ENCODE measurements around the gene OR8U1. TPM values are rescaled to one million over a fixed set of nuclear protein-coding genes. Genes with fewer than 3 reads are reported as not detected.
"Not testable (repeated sequence)": the region's sequence is repeated elsewhere in the genome, so short reads cannot be mapped to it uniquely, and the experiment has no call there.

The OR8U1 gene
- not detected in 2 replicates for total RNA-seq (2014; rRNA removed; shearing (Covaris generic))

DNA sequence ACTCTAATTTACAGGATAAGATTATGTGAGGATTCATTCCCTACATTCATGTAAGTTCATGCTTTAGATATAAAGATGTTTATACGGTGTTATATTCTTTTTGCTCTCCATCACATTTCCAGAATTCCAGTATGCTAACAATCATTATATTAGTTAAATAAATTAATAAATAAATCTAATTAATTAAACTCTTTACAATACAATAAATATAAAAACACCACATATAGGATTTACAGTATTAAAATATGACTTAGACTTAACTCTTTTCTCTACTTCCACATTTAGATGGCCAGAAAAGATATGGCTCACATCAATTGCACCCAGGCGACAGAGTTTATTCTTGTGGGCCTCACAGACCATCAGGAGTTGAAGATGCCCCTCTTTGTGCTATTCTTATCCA lies at the start of gene OR8U1:
TSS of gene OR8U1 (plus strand) at position 301 of the 400 bp plus-strand sequence. CDS start at position 301, 0 bp downstream.
- DNase-seq (ENCODE audit: low spot score) = no peak

DNA sequence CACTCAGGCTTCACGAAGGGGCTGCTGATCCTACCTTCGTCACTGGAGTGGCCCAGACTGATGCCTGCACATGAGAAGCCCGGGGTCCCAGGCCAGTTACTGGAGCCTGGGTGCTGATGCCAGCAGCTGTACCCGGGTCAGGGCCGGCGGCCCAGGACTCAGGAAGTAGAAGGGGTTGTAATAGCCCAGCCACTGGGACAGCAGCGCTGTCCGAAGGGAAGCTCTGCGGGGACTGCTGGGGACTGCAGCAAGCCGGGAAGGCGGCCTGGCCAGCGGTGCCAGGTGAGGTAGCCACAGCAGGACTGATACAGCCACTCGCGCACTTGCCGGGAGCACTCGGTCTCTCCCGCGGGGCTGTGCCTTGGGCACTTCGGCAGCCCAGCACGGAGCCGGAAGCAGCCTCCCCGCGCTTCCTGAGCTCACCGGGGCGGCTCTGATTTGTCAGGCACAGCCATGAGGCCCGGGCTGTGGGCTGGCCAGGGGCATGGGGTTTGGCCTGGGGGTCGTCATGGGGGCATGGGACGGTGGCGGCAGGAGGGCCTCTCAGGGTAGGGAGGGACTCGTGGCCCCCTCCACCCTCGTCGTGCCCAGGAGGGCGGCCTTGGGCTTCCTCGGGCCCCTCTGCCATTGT lies 43.4 kb upstream of the OR8U1 start:
- peak; percentile 4 for DNase-seq (ENCODE audit: low spot score)

DNA sequence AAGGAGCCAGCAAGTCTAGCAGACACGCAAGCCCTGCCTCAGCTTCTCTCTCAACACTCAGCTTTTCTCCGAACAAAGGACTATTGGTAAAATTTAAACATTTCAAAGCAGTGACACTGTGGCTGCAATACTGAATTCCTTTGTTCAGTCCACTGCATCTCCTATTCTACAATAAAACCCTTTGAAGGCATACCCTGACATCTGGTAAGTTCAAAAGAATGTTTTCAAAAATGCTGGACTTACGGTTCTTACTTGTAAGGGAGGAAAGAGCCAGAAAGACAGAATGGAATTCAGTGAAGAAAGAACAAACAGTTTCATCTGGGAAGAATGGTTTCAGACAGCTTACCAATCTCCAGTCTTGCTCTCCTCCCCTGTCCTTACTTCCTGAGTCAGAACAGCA lies 42.3 kb upstream of the OR8U1 start:
- DNase-seq (ENCODE audit: low spot score) = no peak

DNA sequence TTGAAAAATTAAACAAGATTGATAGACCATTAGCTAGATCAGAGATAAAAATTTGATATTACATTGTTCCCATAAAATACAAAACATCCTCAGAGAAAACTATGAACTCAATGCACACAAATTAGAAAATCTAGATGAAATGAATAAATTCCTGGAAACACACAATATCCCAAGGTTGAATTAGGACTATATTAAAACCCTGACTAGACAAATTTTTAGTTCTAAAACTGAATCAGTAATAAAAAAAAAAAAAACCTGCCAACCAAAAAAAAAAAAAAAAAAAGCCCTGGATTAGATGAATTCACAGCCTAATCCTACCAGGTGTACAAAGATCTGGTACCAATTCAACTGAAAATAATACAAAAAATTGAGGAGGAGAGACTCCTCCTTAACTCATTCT lies 35.1 kb upstream of the OR8U1 start:
- no peak for DNase-seq (ENCODE audit: low spot score)

DNA sequence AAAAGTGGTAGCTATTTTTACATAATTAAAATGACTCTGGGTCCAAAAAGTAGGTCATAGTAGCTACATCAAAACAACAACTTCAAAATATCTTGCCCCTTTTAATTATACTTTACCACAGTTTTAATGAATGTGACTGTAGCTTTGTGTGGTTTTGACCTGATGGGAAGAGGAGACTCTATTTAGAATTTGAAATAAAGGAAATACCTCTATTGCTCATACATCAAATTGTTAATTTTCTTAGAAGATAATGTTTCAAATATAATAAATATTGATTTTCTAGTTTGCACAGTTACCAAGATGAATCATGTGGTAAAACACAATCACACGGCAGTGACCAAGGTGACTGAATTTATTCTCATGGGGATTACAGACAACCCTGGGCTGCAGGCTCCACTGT lies 29.7 kb upstream of the OR8U1 start, which contains the start of gene OR8K1:
TSS of gene OR8K1 (plus strand) at position 301 of the 400 bp plus-strand sequence. CDS start at position 301, 0 bp downstream.
- no peak for DNase-seq (ENCODE audit: low spot score)

DNA sequence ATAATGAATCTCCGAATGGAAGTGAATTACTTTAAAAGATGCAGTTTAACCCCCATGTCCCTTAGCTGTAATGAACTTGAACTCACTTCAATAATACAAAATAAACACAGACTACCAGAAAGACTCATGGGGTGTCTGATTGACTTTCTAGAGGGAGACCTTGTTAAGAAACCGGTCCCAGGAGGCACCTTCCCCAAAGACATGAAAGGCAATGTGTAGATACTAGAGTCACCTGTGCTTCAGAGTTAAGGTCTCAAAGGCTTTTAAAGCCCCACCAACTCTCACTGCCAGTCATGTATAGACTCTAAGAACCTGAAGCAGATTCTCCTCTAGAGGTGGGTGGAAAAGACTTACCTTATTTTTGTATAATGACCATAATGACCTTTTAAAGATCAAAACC lies 21.4 kb upstream of the OR8U1 start, which contains the start of gene OR8J1:
TSS of gene OR8J1 (plus strand) at position 301 of the 400 bp plus-strand sequence. CDS start 5,956 bp downstream, outside the sequence.
- no peak for DNase-seq (ENCODE audit: low spot score)

DNA sequence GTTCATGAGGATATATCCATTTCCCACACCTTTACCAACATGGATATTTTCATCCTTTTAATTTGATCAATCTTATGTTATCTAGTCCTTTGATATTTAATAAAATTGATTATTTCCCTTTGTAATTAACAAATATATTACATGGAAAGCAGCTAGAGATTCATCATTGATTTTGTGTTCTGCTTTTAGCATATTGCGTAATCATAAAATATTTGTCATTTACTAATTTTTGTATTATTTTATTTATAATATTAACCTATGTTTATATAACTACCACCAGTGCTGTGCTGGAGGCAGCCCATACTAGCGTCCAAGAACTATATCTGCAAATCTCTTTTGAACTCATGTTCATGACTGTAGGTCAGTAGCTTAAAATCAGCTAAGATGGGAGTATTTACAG lies 4.7 kb downstream of the OR8U1 start:
- DNase-seq (ENCODE audit: low spot score) = no peak

DNA sequence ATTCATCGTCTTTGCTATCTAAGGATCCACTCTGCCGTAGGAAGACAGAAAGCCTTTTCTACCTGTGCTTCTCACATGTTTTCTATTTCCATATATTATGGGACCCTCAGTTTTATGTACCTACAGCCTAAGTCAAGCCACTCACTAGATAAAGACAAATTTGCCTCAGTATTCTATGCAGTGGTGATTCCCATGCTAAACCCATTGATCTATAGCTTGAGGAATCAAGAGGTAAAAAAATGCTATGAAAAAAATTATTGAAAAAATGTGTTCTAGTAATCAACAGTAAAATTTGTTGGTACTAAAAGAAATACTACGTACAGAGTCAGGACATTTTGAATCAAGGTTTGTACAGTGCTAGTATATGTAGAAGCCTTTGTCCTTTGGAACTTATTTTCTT lies 19.0 kb downstream of the OR8U1 start:
- DNase-seq (ENCODE audit: low spot score) = no peak

DNA sequence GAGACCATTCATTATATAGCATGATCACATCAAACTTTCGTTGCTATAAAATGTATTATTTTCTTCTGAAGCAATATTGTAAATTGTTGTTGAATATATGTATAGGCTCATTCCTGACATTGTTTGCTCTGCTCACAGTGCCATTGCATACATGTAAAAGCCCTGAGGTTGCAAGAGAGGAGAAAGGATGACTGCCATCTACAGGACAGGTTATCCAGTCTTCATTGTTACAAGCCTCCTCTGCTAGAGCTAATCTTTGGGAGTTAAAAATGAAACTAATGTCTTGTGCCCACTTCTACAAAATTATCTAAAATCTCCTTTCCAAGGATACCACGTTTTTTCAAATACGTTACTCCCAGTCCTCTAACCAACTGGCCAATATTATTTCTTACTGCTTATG lies 20.6 kb downstream of the OR8U1 start:
- DNase-seq (ENCODE audit: low spot score) = peak; percentile 9

DNA sequence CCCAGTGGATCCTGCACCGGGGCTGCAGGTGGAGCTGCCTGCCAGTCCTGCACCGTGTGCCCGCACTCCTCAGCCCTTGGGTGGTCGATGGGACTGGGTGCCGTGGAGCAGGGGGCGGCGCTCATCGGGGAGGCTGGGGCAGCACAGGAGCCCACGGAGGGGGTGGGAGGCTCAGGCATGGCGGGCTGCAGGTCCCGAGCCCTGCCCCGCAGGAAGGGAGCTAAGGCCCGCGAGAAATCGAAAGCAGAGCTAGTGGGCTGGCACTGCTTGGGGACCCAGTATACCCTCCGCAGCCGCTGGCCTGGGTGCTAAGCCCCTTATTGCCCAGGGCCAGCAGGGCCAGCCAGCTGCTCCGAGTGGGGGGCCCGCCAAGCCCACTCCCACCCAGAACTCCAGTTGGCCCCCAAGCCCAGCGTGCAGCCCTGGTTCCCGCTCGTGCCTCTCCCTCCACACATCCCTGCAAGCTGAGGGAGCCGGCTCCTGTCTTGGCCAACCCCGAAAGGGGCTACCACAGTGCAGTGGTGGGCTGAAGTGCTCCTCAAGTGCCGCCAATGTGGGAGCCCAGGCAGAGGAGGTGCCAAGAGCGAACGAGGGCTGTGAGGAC lies 26.5 kb downstream of the OR8U1 start:
- DNase-seq (ENCODE audit: low spot score) = not testable (repeated sequence)

DNA sequence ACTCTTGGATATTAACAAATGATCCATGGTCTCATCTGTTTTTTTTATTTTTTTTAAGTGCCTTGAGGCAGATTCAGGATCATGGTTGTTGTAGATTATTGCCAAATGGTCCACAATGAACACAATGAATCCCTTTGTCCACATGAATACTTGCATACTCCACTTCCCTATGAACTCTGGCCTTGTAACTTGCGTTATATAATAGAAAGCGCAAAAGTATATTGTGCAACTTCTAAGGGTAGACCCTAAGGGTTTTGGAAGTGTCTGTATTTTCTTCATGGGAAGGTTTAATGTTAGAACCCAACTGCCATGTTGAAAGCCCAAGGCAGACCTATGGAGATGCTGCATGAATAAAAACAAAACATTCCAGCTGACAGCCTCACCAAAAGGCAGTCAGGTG lies 29.0 kb downstream of the OR8U1 start:
- no peak for DNase-seq (ENCODE audit: low spot score)

DNA sequence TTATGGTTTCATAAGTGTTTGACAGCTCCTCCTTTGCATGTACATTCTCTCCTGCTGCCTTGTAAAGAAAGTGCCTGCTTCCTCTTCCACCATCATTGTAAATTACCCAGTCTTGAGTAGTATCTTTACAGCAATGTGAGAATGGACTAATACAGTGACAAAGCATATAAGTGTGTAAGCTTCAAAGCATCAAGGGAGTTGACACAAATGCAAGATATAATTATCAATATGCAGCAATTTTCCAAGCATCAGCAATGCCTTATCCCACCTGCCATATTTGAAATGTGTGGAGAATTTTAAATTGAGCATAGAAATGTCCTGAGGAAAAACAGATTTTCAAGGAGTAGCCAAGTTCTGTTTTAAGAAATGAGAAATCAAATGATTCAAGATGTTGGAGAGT lies 35.4 kb downstream of the OR8U1 start:
- DNase-seq (ENCODE audit: low spot score) = no peak

DNA sequence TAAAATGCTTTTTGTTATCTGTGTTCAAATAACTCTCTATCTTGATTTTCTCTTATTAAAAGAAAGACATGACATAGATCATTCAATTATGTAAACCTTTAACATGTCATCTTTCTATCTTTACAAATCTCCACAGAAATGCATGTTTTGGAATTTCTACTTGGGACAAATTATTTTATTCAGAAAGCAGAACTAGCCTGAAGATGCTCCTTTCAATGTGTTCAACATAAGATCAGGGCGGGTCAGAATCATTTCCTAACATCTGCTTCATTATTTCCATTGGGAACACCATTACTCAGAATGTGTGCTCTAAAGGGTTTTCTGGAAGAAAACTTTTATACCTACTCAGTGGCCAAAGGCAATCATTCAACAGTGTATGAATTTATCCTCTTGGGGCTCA lies 37.0 kb downstream of the OR8U1 start, which contains the start of gene OR5AL1:
TSS of gene OR5AL1 (plus strand) at position 301 of the 400 bp plus-strand sequence.
- no peak for DNase-seq (ENCODE audit: low spot score)

Other genes with a start within 250 kb of the OR8U1 start
- gene OR8J3, start 235.4 kb upstream of the OR8U1 start, total RNA-seq (2014; rRNA removed; shearing (Covaris generic)) = not detected in 2 replicates
- gene OR8K5, start 215.3 kb upstream of the OR8U1 start, total RNA-seq (2014; rRNA removed; shearing (Covaris generic)) = not detected in 2 replicates
- gene OR5J2, start 199.0 kb upstream of the OR8U1 start, total RNA-seq (2014; rRNA removed; shearing (Covaris generic)) = not detected in 2 replicates
- gene OR5T2, start 141.4 kb upstream of the OR8U1 start, total RNA-seq (2014; rRNA removed; shearing (Covaris generic)) = not detected in 2 replicates
- not detected in 2 replicates for gene OR5T3, start 123.4 kb upstream of the OR8U1 start, total RNA-seq (2014; rRNA removed; shearing (Covaris generic))
- not detected in 2 replicates for gene OR5T1, start 101.5 kb upstream of the OR8U1 start, total RNA-seq (2014; rRNA removed; shearing (Covaris generic))
- gene OR8H1, start 83.4 kb upstream of the OR8U1 start, total RNA-seq (2014; rRNA removed; shearing (Covaris generic)) = not detected in 2 replicates
- not detected in 2 replicates for gene OR8K3, start 60.5 kb upstream of the OR8U1 start, total RNA-seq (2014; rRNA removed; shearing (Covaris generic))
- gene OR8K1, start 29.6 kb upstream of the OR8U1 start, total RNA-seq (2014; rRNA removed; shearing (Covaris generic)) = not detected in 2 replicates
- gene OR8J1, start 21.3 kb upstream of the OR8U1 start, total RNA-seq (2014; rRNA removed; shearing (Covaris generic)) = not detected in 2 replicates
- gene OR5AL1, start 37.1 kb downstream of the OR8U1 start, total RNA-seq (2014; rRNA removed; shearing (Covaris generic)) = not detected in 2 replicates
- not detected in 2 replicates for gene OR5M3, start 97.7 kb downstream of the OR8U1 start, total RNA-seq (2014; rRNA removed; shearing (Covaris generic))
- not detected in 2 replicates for gene OR5M8, start 115.7 kb downstream of the OR8U1 start, total RNA-seq (2014; rRNA removed; shearing (Covaris generic))
- not detected in 2 replicates for gene OR5M11, start 167.6 kb downstream of the OR8U1 start, total RNA-seq (2014; rRNA removed; shearing (Covaris generic))
- not detected in 2 replicates for gene OR5M10, start 202.1 kb downstream of the OR8U1 start, total RNA-seq (2014; rRNA removed; shearing (Covaris generic))
- not detected in 2 replicates for gene OR5M1, start 239.2 kb downstream of the OR8U1 start, total RNA-seq (2014; rRNA removed; shearing (Covaris generic))